HepG2 (cell line): ENCODE measurements around the gene RPL32. TPM values are rescaled to one million over a fixed set of nuclear protein-coding genes. Genes with fewer than 3 reads are reported as not detected.

Source experiments
- ASH2L ChIP-seq: fragments of 300-600, 200-600 bp; sonication (generic); IDR thresholded peaks from 2 replicates; pipeline ENCODE4 v1.7.0; 2017; ENCODE audit warnings: low read depth, mild to moderate bottlenecking, moderate library complexity, mixed read lengths, low read length; ENCODE audit not compliant: insufficient read length
- ATAD3A ChIP-seq: sonication (generic); formaldehyde crosslinking; IDR thresholded peaks from 2 replicates; pipeline ENCODE4 v1.4.0; 2020; ENCODE audit warnings: missing genetic modification reagents
- CENPT ChIP-seq: sonication (generic); formaldehyde crosslinking; IDR thresholded peaks from 2 replicates; pipeline ENCODE4 v1.8.0; 2022; ENCODE audit warnings: low read depth, mild to moderate bottlenecking, moderate library complexity, missing genetic modification reagents
- HOXA3 ChIP-seq: sonication (generic); formaldehyde crosslinking; IDR thresholded peaks from 2 replicates; pipeline ENCODE4 v1.5.0; 2020; ENCODE audit warnings: missing genetic modification reagents
- KMT2A ChIP-seq: sonication (generic); formaldehyde crosslinking; IDR thresholded peaks from 2 replicates; pipeline ENCODE4 v1.4.0; 2020; ENCODE audit warnings: missing genetic modification reagents
- NONO ChIP-seq, 2 experiments: fragments of 450-650 bp in 1 of 2; sonication (generic) in 1 of 2; formaldehyde crosslinking in 1 of 2; IDR thresholded peaks in 1 of 2; conservative IDR thresholded peaks in 1 of 2; 2 replicates each; pipeline versions ENCODE4 v1.6.1 to v1.8.0; 2017 to 2022; ENCODE audit warnings: mild to moderate bottlenecking in 1 of 2, missing genetic modification reagents in 1 of 2, moderate library complexity in 1 of 2
- SMAD3 ChIP-seq: sonication (generic); formaldehyde crosslinking; IDR thresholded peaks from 2 replicates; pipeline ENCODE4 v1.4.0; 2020; ENCODE audit warnings: missing genetic modification reagents
- SRSF4 ChIP-seq: fragments of 200-400 bp; formaldehyde crosslinking; IDR thresholded peaks from one replicate; pipeline ENCODE4 v1.6.1; 2018; ENCODE audit warnings: mild to moderate bottlenecking, low read depth, low read length, moderate library complexity; ENCODE audit not compliant: poor library complexity, severe bottlenecking
- TAF1 ChIP-seq: sonication (generic); formaldehyde crosslinking; IDR thresholded peaks from 2 replicates; pipeline ENCODE4 v1.4.0; 2020; ENCODE audit warnings: missing genetic modification reagents
- TCF12 ChIP-seq, 2 experiments: fragments of 450-650 bp in 1 of 2; sonication (generic) in 1 of 2; formaldehyde crosslinking in 1 of 2; IDR thresholded peaks; 2 replicates each; pipeline versions ENCODE4 v1.6.1 to v1.8.0; 2017 to 2022; ENCODE audit warnings: antibody characterized with exemption in 1 of 2, mild to moderate bottlenecking in 1 of 2, missing genetic modification reagents in 1 of 2, moderate library complexity in 1 of 2
- YY1 ChIP-seq: IDR thresholded peaks from 2 replicates; pipeline ENCODE4 v1.6.1; 2011; ENCODE audit warnings: low read length, low read depth, moderate library complexity, mild to moderate bottlenecking; ENCODE audit not compliant: insufficient read depth, insufficient replicate concordance
- ZFP37 ChIP-seq: sonication (generic); formaldehyde crosslinking; IDR thresholded peaks from 2 replicates; pipeline ENCODE4 v1.4.0; 2020; ENCODE audit warnings: missing genetic modification reagents, borderline replicate concordance
- ZIK1 ChIP-seq: sonication (generic); formaldehyde crosslinking; IDR thresholded peaks from 2 replicates; pipeline ENCODE4 v1.5.0; 2020; ENCODE audit warnings: mild to moderate bottlenecking, low read depth, missing genetic modification reagents, borderline replicate concordance
- ZNF674 ChIP-seq: sonication (generic); formaldehyde crosslinking; IDR thresholded peaks from 2 replicates; pipeline ENCODE4 v1.5.0; 2020; ENCODE audit warnings: low read depth, mild to moderate bottlenecking, missing genetic modification reagents
- polyA plus RNA-seq, 8 experiments: library from polyadenylated mRNA; depleted of rRNA in 3 of 8; stranded (reverse) in 7 of 8; unstranded in 1 of 8; fragments of >200 nt; fragmentation: Illumina TruSeq in 4 of 8; extraction: Trizol in 4 of 8; gene quantifications; 2 replicates each; pipeline versions ENCODE4 v1.2.1 to v1.2.3, GENCODE V29; 2011 to 2016; ENCODE audit warnings: low read depth in 4 of 8, missing spikeins in 1 of 8, mixed read lengths in 1 of 8; ENCODE audit not compliant: insufficient read depth in 1 of 8
- total RNA-seq, 5 experiments: library from RNA; depleted of rRNA; stranded (reverse); fragments of >200 nt; fragmentation: Illumina TruSeq; extraction: Trizol; gene quantifications; 2 replicates each; pipeline ENCODE4 v1.2.3, GENCODE V29; 2016; ENCODE audit warnings: low read depth in 1 of 5
- TF ChIP-seq, protein P1 (sequence below): sonication (generic); formaldehyde crosslinking; IDR thresholded peaks from 2 replicates; pipeline ENCODE4 v1.8.1; 2022; ENCODE audit warnings: mild to moderate bottlenecking, missing genetic modification reagents
- TF ChIP-seq, protein P2 (sequence below): sonication (generic); formaldehyde crosslinking; IDR thresholded peaks from 2 replicates; pipeline ENCODE4 v1.5.1; 2020; ENCODE audit warnings: mild to moderate bottlenecking, moderate library complexity, missing genetic modification reagents
- TF ChIP-seq, protein P3 (sequence below): IDR thresholded peaks from 2 replicates; pipeline ENCODE4 v1.6.1; 2016; ENCODE audit warnings: missing compliant biosample characterization, missing genetic modification reagents, borderline replicate concordance
- TF ChIP-seq, protein P4 (sequence below): sonication (generic); formaldehyde crosslinking; IDR thresholded peaks from 2 replicates; pipeline ENCODE4 v1.4.0; 2020; ENCODE audit warnings: mild to moderate bottlenecking, missing genetic modification reagents
- TF ChIP-seq, protein P5 (sequence below): sonication (generic); formaldehyde crosslinking; conservative IDR thresholded peaks from 2 replicates; pipeline ENCODE4 v1.4.0; 2020; ENCODE audit warnings: missing genetic modification reagents

The RPL32 gene
- total and polyA plus RNA-seq, 2 of the 13 experiments (the other 11 are each of a cell fraction or from before 2014, with no cell fraction given): 1,781 to 2,401 TPM

DNA sequence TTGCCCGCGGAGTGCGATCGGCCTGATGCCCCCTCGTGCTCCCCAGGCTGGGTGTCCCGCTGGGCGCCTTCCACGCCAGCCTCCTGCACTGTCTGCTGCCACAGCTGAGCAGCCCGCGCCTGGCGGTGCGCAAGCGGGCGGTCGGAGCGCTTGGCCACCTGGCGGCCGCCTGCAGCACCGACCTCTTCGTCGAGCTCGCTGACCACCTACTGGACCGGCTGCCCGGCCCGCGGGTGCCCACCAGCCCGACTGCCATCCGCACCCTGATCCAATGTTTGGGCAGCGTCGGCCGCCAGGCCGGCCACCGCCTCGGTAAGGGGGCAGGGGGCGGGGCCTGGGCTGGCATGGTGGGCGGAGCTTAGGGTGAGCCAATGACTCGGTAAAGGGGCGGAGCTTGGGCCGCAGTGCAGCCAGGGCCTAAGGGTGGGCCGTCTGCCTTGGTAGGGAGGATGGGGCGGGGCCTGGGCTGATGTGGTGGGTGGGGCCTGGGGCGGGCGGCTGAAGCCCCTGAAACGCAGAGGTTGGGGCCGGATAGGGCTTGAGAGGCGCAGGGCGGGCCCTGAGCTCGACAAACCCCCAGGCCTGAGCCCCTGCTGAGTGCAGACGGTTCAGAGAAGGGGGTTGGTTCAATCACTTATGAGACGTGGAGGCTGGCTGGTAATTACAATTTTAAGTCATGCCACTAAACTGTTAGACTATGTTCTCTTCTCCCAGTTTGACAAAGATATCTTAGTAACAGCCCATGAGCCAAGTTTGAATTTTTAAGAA is 31.2 kb downstream of the RPL32 start (continued):
- TF ChIP-seq NONO (IDR thresholded peaks at IDR 0.05) (no peak), NONO (CRISPR knock-in tag; conservative IDR thresholded peaks at IDR 0.05) (0 out of 2 replicates have a peak, but pooled peaks have one; percentile 24), ZNF674 (CRISPR knock-in tag) (no peak), YY1 (peak; percentile 51), SMAD3 (CRISPR knock-in tag) (no peak), TCF12 (IDR thresholded peaks at IDR 0.05) (no peak), TCF12 (CRISPR knock-in tag; IDR thresholded peaks at IDR 0.05) (no peak), SRSF4 (no peak), ASH2L (no peak), TAF1 (CRISPR knock-in tag) (peak; percentile 63; the same call in 1 of the 2 replicates), KMT2A (CRISPR knock-in tag) (0 out of 2 replicates have a peak, but pooled peaks have one; percentile 38), ATAD3A (CRISPR knock-in tag) (no peak), HOXA3 (CRISPR knock-in tag) (peak; percentile 10; the same call in 1 of the 2 replicates), ZIK1 (CRISPR knock-in tag) (no peak), CENPT (CRISPR knock-in tag) (no peak), ZFP37 (no peak)
- TF ChIP-seq, protein P1, sequence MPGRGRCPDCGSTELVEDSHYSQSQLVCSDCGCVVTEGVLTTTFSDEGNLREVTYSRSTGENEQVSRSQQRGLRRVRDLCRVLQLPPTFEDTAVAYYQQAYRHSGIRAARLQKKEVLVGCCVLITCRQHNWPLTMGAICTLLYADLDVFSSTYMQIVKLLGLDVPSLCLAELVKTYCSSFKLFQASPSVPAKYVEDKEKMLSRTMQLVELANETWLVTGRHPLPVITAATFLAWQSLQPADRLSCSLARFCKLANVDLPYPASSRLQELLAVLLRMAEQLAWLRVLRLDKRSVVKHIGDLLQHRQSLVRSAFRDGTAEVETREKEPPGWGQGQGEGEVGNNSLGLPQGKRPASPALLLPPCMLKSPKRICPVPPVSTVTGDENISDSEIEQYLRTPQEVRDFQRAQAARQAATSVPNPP (CRISPR knock-in tag): 0 out of 2 replicates have a peak, but pooled peaks have one; percentile 41
- TF ChIP-seq, protein P2, sequence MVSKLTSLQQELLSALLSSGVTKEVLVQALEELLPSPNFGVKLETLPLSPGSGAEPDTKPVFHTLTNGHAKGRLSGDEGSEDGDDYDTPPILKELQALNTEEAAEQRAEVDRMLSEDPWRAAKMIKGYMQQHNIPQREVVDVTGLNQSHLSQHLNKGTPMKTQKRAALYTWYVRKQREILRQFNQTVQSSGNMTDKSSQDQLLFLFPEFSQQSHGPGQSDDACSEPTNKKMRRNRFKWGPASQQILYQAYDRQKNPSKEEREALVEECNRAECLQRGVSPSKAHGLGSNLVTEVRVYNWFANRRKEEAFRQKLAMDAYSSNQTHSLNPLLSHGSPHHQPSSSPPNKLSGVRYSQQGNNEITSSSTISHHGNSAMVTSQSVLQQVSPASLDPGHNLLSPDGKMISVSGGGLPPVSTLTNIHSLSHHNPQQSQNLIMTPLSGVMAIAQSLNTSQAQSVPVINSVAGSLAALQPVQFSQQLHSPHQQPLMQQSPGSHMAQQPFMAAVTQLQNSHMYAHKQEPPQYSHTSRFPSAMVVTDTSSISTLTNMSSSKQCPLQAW: peak; percentile 68; the same call in 1 of the 2 replicates
- TF ChIP-seq, protein P3, sequence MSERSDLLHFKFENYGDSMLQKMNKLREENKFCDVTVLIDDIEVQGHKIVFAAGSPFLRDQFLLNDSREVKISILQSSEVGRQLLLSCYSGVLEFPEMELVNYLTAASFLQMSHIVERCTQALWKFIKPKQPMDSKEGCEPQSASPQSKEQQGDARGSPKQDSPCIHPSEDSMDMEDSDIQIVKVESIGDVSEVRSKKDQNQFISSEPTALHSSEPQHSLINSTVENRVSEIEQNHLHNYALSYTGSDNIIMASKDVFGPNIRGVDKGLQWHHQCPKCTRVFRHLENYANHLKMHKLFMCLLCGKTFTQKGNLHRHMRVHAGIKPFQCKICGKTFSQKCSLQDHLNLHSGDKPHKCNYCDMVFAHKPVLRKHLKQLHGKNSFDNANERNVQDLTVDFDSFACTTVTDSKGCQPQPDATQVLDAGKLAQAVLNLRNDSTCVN (CRISPR knock-in tag): no peak
- TF ChIP-seq, protein P4, sequence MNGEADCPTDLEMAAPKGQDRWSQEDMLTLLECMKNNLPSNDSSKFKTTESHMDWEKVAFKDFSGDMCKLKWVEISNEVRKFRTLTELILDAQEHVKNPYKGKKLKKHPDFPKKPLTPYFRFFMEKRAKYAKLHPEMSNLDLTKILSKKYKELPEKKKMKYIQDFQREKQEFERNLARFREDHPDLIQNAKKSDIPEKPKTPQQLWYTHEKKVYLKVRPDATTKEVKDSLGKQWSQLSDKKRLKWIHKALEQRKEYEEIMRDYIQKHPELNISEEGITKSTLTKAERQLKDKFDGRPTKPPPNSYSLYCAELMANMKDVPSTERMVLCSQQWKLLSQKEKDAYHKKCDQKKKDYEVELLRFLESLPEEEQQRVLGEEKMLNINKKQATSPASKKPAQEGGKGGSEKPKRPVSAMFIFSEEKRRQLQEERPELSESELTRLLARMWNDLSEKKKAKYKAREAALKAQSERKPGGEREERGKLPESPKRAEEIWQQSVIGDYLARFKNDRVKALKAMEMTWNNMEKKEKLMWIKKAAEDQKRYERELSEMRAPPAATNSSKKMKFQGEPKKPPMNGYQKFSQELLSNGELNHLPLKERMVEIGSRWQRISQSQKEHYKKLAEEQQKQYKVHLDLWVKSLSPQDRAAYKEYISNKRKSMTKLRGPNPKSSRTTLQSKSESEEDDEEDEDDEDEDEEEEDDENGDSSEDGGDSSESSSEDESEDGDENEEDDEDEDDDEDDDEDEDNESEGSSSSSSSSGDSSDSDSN (CRISPR knock-in tag): peak; percentile 69; the same call in 1 of the 2 replicates
- TF ChIP-seq, protein P5, sequence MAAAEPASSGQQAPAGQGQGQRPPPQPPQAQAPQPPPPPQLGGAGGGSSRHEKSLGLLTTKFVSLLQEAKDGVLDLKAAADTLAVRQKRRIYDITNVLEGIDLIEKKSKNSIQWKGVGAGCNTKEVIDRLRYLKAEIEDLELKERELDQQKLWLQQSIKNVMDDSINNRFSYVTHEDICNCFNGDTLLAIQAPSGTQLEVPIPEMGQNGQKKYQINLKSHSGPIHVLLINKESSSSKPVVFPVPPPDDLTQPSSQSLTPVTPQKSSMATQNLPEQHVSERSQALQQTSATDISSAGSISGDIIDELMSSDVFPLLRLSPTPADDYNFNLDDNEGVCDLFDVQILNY (CRISPR knock-in tag): peak; percentile 69; the same call in 1 of the 2 replicates
